PFSK-1 (cell line): ENCODE data around the gene ABHD16A.

Source experiments
- FOXP2 ChIP-seq: optimal IDR thresholded peaks from 2 replicates; pipeline ENCODE3; 2011; ENCODE audit warnings: borderline replicate concordance, control low read depth, inconsistent platforms; ENCODE audit not compliant: insufficient read depth; ENCODE audit errors: extremely low read length, extremely low read depth
- POLR2AphosphoS5 ChIP-seq: IDR thresholded peaks from 2 replicates; pipeline ENCODE4 v1.6.1; 2012; ENCODE audit warnings: low read depth, mild to moderate bottlenecking, control low read depth, low read length, moderate library complexity
- REST ChIP-seq, 2 experiments: IDR thresholded peaks; 2 replicates each; pipeline versions ENCODE4 v1.6.1 to v1.8.0; 2011 to 2012; ENCODE audit warnings: low read depth in 2 of 2, low read length in 2 of 2, control low read depth in 1 of 2, inconsistent platforms in 1 of 2, mild to moderate bottlenecking in 1 of 2, moderate library complexity in 1 of 2; ENCODE audit not compliant: insufficient read depth in 1 of 2
- SIN3A ChIP-seq: IDR thresholded peaks from 2 replicates; pipeline ENCODE4 v1.6.1; 2012; ENCODE audit warnings: mild to moderate bottlenecking, low read length, moderate library complexity, borderline replicate concordance; ENCODE audit not compliant: insufficient read depth
- TAF1 ChIP-seq: IDR thresholded peaks from 2 replicates; pipeline ENCODE4 v1.6.1; 2012; ENCODE audit warnings: low read length, control low read depth, borderline replicate concordance; ENCODE audit not compliant: insufficient read depth

ABHD16A gene

GRCh38 chr6:31692886-31693285 lies 10.2 kb downstream of the ABHD16A start:
- TF ChIP-seq POLR2AphosphoS5 = no peak
- no peak for TF ChIP-seq TAF1
- no peak for TF ChIP-seq FOXP2
- no peak for TF ChIP-seq SIN3A
- no peak for TF ChIP-seq REST (IDR thresholded peaks at IDR 0.05; ENCODE audit: insufficient read depth in 1 of 2, low read depth in 2 of 2, low read length in 2 of 2)

- TF ChIP-seq TAF1 (no peak), REST (IDR thresholded peaks at IDR 0.05; ENCODE audit: insufficient read depth in 1 of 2, low read depth in 2 of 2, low read length in 2 of 2) (no peak), POLR2AphosphoS5 (no peak), SIN3A (no peak), FOXP2 (no peak)
Observed at GRCh38 chr6:31692353-31692752, 10.8 kb downstream of the ABHD16A start.

- TF ChIP-seq SIN3A (no peak), FOXP2 (no peak), TAF1 (no peak), POLR2AphosphoS5 (no peak), REST (IDR thresholded peaks at IDR 0.05; ENCODE audit: insufficient read depth in 1 of 2, low read depth in 2 of 2, low read length in 2 of 2) (no peak)
Observed at GRCh38 chr6:31691564-31692108, 11.5 kb downstream of the ABHD16A start.

GRCh38 chr6:31691078-31691463 lies 12.1 kb downstream of the ABHD16A start:
- TF ChIP-seq SIN3A (no peak), TAF1 (no peak), REST (IDR thresholded peaks at IDR 0.05; ENCODE audit: insufficient read depth in 1 of 2, low read depth in 2 of 2, low read length in 2 of 2) (no peak), POLR2AphosphoS5 (no peak), FOXP2 (no peak)
